ENCODE data around the gene GPC3. TPM values are rescaled to one million over a fixed set of nuclear protein-coding genes. Genes with fewer than 3 reads are reported as not detected.

GPC3 gene
- total RNA-seq, 2 donors from 2014 or later, result 2.7 to 5.2 TPM

DNA sequence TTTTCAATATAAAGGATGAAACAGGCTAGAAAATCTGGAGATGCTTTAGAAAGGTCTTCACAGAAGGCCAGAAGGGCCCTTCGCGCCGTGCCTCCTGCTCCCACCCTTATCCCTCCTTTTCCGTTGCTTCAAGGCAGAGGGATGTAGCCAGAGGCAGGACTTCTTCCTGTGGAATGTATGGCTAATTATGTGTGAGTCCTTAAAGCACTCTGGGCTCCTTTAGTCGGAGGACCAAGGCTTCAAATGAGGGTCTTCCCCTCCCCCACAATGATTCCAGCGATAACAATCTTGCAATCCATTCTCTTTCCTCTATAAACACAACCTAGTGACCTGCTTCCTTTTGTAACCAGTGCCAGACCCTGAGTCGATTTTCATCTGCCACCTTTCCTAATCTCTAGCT lies 103.5 kb downstream of the GPC3 start:
- Histone ChIP-seq H3K27me3 (replicated peaks; ENCODE audit: insufficient read depth) (no peaks in the 10 kb centered on the region), H3K9me3 (no peaks in the 10 kb centered on the region), H3K4me1 (replicated peaks) (no peaks in the 10 kb centered on the region), H3K27ac (no peak overlapping the region), H3K36me3 (no peaks in the 10 kb centered on the region), H3K4me3 (no peak overlapping the region)
- no peak for DNase-seq (ENCODE audit: low spot score)
- intact Hi-C loops (cut with DNase I), result no loop called here
- WGBS, result 70% methylated on average over 7 of the region's 7 CpGs
- TF ChIP-seq POLR2A (IDR thresholded peaks at IDR 0.05), result no peak
- TF ChIP-seq, protein P1, sequence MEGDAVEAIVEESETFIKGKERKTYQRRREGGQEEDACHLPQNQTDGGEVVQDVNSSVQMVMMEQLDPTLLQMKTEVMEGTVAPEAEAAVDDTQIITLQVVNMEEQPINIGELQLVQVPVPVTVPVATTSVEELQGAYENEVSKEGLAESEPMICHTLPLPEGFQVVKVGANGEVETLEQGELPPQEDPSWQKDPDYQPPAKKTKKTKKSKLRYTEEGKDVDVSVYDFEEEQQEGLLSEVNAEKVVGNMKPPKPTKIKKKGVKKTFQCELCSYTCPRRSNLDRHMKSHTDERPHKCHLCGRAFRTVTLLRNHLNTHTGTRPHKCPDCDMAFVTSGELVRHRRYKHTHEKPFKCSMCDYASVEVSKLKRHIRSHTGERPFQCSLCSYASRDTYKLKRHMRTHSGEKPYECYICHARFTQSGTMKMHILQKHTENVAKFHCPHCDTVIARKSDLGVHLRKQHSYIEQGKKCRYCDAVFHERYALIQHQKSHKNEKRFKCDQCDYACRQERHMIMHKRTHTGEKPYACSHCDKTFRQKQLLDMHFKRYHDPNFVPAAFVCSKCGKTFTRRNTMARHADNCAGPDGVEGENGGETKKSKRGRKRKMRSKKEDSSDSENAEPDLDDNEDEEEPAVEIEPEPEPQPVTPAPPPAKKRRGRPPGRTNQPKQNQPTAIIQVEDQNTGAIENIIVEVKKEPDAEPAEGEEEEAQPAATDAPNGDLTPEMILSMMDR (IDR thresholded peaks at IDR 0.05), result no peak
- no peak for TF ChIP-seq POLR2AphosphoS5 (IDR thresholded peaks at IDR 0.05)

DNA sequence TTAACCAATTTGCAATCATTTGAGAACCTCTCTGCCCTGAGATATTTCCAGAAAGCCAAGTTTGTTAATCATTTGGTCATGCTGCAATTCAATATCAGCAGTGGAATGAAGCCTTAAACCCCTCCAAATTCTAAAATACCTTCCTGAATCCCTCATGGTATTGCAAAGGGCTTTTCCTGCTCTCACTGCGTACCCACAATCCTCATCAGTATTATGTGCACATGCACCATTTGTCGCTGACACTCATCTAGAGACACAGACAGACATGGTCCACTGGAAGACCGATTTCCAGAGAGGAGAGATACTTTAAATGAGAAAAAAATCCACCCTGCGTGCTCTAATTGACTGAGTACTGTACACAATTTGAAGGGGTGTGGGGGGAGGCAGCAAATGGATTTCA lies 104.4 kb downstream of the GPC3 start:
- intact Hi-C loops (cut with DNase I), result no loop called here
- DNase-seq (ENCODE audit: low spot score), result no peak
- Histone ChIP-seq H3K4me3 (no peak overlapping the region), H3K4me1 (replicated peaks) (no peaks in the 10 kb centered on the region), H3K27ac (no peak overlapping the region), H3K9me3 (no peaks in the 10 kb centered on the region), H3K36me3 (no peaks in the 10 kb centered on the region), H3K27me3 (replicated peaks; ENCODE audit: insufficient read depth) (no peaks in the 10 kb centered on the region)
- WGBS, result 88% methylated on average over 4 of the region's 4 CpGs
- no peak for TF ChIP-seq POLR2A (IDR thresholded peaks at IDR 0.05)
- no peak for TF ChIP-seq POLR2AphosphoS5 (IDR thresholded peaks at IDR 0.05)
- TF ChIP-seq, protein P1 (IDR thresholded peaks at IDR 0.05), result no peak

DNA sequence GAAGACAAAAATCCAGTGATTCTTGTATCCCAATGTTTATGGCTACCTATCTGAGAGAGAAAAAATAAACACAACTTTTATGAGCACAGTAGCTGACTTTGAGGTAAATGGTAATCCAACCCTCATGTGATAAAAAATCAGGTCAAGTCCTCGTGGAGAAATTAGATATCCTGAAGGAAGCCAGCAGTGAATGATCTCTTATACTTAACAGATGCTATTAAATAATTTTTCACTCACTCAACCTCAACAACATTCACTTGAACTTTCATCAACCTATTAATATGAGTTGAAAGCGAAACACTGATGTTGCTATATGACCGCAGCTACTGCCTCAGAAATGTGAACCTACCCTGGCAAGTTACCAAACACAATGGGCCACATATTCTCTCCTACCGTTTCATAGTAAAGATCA lies 105.4 kb downstream of the GPC3 start:
- Histone ChIP-seq H3K4me3 (no peak overlapping the region), H3K4me1 (replicated peaks) (no peaks in the 10 kb centered on the region), H3K27me3 (replicated peaks; ENCODE audit: insufficient read depth) (no peaks in the 10 kb centered on the region), H3K27ac (no peak overlapping the region), H3K36me3 (no peaks in the 10 kb centered on the region), H3K9me3 (no peaks in the 10 kb centered on the region)
- TF ChIP-seq POLR2AphosphoS5 (IDR thresholded peaks at IDR 0.05), result no peak
- no peak for TF ChIP-seq POLR2A (IDR thresholded peaks at IDR 0.05)
- TF ChIP-seq, protein P1 (IDR thresholded peaks at IDR 0.05), result no peak
- intact Hi-C loops (cut with DNase I), result no loop called here
- DNase-seq (ENCODE audit: low spot score), result no peak
- WGBS, result 50% methylated on average over 4 of the region's 4 CpGs

DNA sequence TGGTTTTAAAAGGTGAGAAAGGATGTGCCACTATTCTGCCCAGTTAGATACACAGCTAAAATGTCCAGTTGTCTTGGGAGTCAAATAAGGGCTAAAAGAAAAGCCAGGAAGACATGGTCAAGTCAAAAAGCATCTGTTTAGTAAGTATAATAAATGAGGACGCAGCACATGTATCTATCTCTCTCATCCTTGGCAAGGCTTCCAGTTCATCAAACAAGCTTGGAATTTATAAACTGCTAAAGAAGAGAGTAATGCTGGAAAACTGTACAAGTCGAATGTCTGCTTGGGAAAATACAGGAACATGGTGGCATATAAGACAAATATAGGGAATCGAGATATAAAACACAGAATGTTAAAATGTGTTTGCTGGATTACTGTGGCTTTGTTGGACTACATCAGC lies 106.7 kb downstream of the GPC3 start:
- WGBS, result 62% methylated on average over 3 of the region's 3 CpGs
- Histone ChIP-seq H3K4me3 (no peak overlapping the region), H3K9me3 (no peaks in the 10 kb centered on the region), H3K27me3 (replicated peaks; ENCODE audit: insufficient read depth) (no peaks in the 10 kb centered on the region), H3K27ac (no peak overlapping the region), H3K36me3 (no peaks in the 10 kb centered on the region), H3K4me1 (replicated peaks) (no peaks in the 10 kb centered on the region)
- intact Hi-C loops (cut with DNase I), result no loop called here
- no peak for DNase-seq (ENCODE audit: low spot score)
- TF ChIP-seq, protein P1 (IDR thresholded peaks at IDR 0.05), result no peak
- TF ChIP-seq POLR2A (IDR thresholded peaks at IDR 0.05) (no peak), POLR2AphosphoS5 (IDR thresholded peaks at IDR 0.05) (no peak)

DNA sequence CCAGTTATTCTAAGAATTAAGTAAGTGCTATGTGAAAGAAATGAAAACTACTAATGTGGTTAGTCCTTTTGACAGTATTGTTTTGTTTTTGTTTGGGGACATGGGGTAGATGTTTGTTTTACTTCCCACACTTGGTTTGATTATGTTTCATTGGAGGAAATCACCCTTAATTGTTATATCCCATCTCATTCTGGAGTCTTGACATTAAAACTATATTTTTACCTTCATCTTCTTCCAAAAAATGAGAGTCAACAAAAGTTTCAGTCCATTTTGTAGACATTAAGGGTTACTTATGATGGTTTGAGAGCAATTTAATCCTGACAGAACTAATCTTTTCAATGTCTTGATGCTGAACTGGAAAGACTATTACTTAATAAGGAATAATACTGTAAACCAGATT lies 108.7 kb downstream of the GPC3 start:
- no peaks in the 10 kb centered on the region for H3K36me3 ChIP-seq
- H3K4me1 ChIP-seq (replicated peaks), result no peaks in the 10 kb centered on the region
- no peak overlapping the region for H3K27ac ChIP-seq
- no peak overlapping the region for H3K4me3 ChIP-seq
- no peak for DNase-seq (ENCODE audit: low spot score)
- TF ChIP-seq POLR2A (IDR thresholded peaks at IDR 0.05) (no peak), POLR2AphosphoS5 (IDR thresholded peaks at IDR 0.05) (no peak)
- TF ChIP-seq, protein P1 (IDR thresholded peaks at IDR 0.05), result no peak
- intact Hi-C loops (cut with DNase I), result no loop called here
- H3K27me3 ChIP-seq (replicated peaks; ENCODE audit: insufficient read depth), result no peaks in the 10 kb centered on the region
- H3K9me3 ChIP-seq, result no peaks in the 10 kb centered on the region
